NT2/D1 (cell line): Measurements from ENCODE around the gene ZNF831.

ENCODE experiments used
- DNase-seq: peaks from one replicate; pipeline ENCODE4 v3.0.0-alpha.2; 2011; ENCODE audit warnings: low read depth, low spot score
- H3K27me3 ChIP-seq: 2 replicates; pipeline ENCODE4 v1.6.0; 2011; ENCODE audit warnings: mild to moderate bottlenecking; ENCODE audit not compliant: insufficient read length, insufficient read depth
- H3K36me3 ChIP-seq: 2 replicates; pipeline ENCODE4 v1.6.1; 2011; ENCODE audit warnings: mild to moderate bottlenecking, low read length, mixed read lengths; ENCODE audit not compliant: insufficient read depth, insufficient read length
- H3K4me1 ChIP-seq: 2 replicates; pipeline ENCODE4 v1.5.1; 2011; ENCODE audit not compliant: insufficient read depth, insufficient read length
- H3K4me3 ChIP-seq: 2 replicates; pipeline ENCODE4 v1.5.1; 2011; ENCODE audit warnings: low read depth; ENCODE audit not compliant: insufficient read length
- H3K9ac ChIP-seq: 2 replicates; pipeline ENCODE4 v1.6.0; 2011; ENCODE audit warnings: low read depth; ENCODE audit not compliant: insufficient read length
- H3K9me3 ChIP-seq: 2 replicates; pipeline ENCODE4 v1.5.1; 2011; ENCODE audit warnings: mild to moderate bottlenecking, low read length; ENCODE audit not compliant: insufficient read depth
- SUZ12 ChIP-seq: IDR thresholded peaks from 2 replicates; pipeline ENCODE4 v1.6.1; 2011; ENCODE audit not compliant: insufficient read length, insufficient read depth; ENCODE audit errors: extremely low read depth
- YY1 ChIP-seq: IDR thresholded peaks from 2 replicates; pipeline ENCODE4 v1.6.1; 2011; ENCODE audit not compliant: insufficient read length, insufficient read depth
- ZNF274 ChIP-seq: IDR thresholded peaks from 2 replicates; pipeline ENCODE4 v1.6.1; 2011; ENCODE audit warnings: mild to moderate bottlenecking, low read depth, low read length

Gene ZNF831

DNA sequence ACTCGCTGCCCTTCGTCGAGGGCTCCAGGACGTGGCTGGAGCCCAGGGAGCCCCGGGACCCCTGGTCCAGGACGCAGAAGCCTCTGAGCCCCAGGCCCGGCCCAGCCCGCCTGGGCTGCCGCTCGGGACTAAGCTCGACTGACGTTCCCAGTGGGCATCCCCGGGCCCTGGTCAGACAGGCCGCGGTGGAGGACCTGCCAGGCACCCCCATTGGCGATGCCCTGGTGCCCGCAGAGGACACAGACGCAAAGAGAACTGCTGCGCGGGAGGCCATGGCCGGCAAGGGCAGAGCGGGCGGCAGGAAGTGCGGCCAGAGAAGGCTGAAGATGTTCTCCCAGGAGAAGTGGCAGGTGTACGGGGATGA is 28.9 kb downstream of the ZNF831 start:
- Histone ChIP-seq H3K4me1 (peaks cover 2% of the 10 kb centered on the region), H3K27me3 (no peaks in the 10 kb centered on the region), H3K9ac (no peak overlapping the region), H3K4me3 (no peak overlapping the region), H3K9me3 (no peaks in the 10 kb centered on the region), H3K36me3 (no peaks in the 10 kb centered on the region)
- no peak for DNase-seq
- no peak for TF ChIP-seq SUZ12

DNA sequence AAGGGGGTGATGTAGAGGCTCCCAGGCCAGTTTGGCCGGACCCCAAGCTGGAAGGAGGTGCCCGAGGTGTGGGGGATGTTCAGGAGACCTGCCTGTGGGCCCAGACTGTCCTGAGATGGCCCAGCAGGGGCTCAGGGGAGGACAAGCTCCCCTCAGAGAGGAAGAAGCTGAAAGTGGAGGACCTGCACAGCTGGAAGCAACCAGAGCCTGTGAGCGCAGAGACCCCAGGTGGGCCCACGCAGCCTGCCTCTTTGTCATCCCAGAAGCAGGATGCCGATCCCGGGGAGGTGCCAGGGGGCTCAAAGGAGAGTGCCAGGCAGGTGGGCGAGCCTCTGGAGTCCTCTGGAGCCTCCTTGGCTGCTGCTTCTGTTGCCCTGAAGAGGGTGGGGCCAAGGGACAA is 29.7 kb downstream of the ZNF831 start:
- TF ChIP-seq SUZ12, result no peak
- no peak for TF ChIP-seq YY1
- TF ChIP-seq ZNF274, result no peak
- Histone ChIP-seq H3K9me3 (no peaks in the 10 kb centered on the region), H3K27me3 (no peaks in the 10 kb centered on the region), H3K4me3 (no peak overlapping the region), H3K4me1 (peaks cover 2% of the 10 kb centered on the region), H3K36me3 (no peaks in the 10 kb centered on the region), H3K9ac (no peak overlapping the region)
- DNase-seq, result no peak

DNA sequence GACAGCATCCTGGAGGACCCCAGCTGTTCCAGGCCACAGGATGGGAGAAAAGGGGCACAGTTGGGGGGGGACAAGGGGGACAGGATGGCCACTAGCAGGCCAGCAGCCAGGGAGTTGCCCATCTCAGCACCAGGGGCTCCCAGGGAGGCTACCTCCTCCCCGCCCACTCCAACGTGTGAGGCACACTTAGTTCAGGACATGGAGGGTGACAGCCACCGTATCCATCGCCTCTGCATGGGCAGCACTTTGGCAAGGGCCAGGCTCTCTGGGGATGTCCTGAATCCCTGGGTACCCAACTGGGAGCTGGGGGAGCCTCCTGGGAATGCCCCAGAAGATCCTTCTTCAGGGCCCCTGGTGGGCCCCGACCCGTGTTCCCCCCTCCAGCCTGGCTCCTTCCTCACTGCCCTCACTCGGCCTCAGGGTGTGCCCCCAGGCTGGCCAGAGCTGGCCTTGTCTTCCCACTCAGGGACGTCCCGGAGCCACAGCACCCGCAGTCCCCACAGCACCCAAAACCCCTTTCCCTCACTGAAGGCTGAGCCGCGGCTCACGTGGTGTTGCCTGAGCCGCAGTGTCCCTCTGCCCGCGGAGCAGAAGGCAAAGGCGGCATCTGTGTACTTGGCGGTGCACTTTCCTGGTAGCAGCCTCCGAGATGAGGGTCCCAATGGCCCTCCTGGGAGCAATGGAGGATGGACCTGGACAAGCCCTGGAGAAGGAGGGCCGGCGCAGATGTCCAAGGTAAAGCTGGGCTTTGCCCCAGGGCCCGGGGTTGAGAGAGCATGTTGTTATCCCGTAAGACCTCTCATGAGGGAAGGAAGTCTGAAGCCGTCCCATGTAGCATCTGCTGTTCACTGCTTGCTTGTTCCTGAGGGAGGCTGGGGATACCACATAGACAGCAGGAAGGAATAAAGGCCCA is 30.7 kb downstream of the ZNF831 start:
- H3K4me1 ChIP-seq, result peaks cover 2% of the 10 kb centered on the region
- H3K36me3 ChIP-seq, result no peaks in the 10 kb centered on the region
- H3K9ac ChIP-seq, result no peak overlapping the region
- TF ChIP-seq SUZ12 (no peak), ZNF274 (no peak), YY1 (no peak)
- no peak overlapping the region for H3K4me3 ChIP-seq
- H3K27me3 ChIP-seq, result no peaks in the 10 kb centered on the region
- DNase-seq, result no peak
- H3K9me3 ChIP-seq, result no peaks in the 10 kb centered on the region

DNA sequence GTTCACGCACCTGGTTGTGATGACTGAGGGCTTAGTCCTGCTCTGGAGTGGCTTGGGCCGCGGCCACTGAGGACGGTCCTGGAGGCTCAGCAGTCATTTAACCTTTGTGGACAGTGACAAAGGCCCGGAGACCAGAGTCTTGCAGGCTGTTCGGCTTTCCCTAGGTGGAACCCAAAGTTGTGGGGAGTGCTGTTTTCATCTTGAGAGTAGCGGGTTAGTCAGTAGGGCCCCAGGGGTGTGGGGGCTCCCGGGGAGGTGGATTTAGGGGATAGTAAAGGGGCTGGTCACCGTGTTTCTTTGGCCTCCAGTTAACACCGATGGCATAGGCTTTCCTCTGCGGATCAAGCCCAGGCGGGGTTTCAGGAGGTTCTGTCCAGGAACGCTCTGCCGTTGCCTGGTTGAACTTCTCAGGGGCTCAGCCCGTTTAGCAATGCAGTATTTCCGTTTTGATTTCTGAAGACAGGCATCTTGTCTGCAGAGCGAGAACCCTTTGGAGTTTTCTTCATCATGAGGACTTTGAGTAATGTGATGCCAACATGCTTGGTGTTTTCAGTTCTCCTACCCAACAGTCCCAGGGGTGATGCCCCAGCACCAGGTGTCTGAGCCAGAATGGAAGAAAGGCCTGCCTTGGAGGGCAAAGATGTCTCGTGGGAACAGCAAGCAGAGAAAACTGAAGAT is 31.8 kb downstream of the ZNF831 start:
- H3K27me3 ChIP-seq, result no peaks in the 10 kb centered on the region
- no peak overlapping the region for H3K9ac ChIP-seq
- TF ChIP-seq ZNF274, result no peak
- DNase-seq, result no peak
- no peaks in the 10 kb centered on the region for H3K36me3 ChIP-seq
- no peak overlapping the region for H3K4me3 ChIP-seq
- H3K9me3 ChIP-seq, result no peaks in the 10 kb centered on the region
- peaks cover 2% of the 10 kb centered on the region for H3K4me1 ChIP-seq

DNA sequence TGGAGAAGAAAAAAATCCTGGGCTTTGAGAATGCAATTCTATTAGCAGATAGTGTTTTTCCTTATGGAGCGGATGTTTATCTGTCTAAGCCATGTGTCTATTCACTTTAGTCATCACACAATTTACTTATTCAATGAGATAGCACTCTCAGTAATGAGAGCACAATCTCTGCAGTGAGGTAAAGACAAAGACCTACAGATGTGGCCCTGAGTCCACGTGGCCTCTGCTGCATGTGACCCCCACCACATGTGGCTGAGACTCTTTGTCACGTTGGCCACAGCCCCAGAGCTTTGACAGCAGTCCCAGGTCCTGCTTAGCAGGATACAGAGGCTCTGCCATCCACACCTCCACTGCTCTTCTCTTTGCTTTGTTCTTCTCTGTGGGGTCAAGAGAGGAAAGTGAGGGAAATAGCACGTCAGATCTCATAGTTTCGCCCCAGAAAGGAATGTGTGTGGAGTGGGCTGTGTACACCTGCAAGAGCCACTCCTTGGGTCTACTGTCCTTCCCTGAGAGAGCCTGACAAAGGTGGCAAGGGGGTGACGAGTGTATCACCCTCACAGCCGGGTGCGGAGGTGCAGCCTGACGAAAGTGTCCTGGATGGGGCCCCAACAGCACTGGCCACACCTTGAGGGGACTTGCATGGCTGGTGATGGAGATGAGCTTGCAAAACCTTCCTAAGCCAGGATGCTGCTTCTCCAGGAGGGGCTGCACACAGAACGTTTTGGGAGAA is 40.7 kb downstream of the ZNF831 start:
- H3K9ac ChIP-seq, result no peak overlapping the region
- no peak for DNase-seq
- H3K9me3 ChIP-seq, result no peaks in the 10 kb centered on the region
- no peaks in the 10 kb centered on the region for H3K36me3 ChIP-seq
- H3K4me1 ChIP-seq, result peaks cover 2% of the 10 kb centered on the region
- no peak for TF ChIP-seq SUZ12
- TF ChIP-seq ZNF274, result no peak
- no peak for TF ChIP-seq YY1
- H3K4me3 ChIP-seq, result no peak overlapping the region
- peaks cover 5% of the 10 kb centered on the region for H3K27me3 ChIP-seq

DNA sequence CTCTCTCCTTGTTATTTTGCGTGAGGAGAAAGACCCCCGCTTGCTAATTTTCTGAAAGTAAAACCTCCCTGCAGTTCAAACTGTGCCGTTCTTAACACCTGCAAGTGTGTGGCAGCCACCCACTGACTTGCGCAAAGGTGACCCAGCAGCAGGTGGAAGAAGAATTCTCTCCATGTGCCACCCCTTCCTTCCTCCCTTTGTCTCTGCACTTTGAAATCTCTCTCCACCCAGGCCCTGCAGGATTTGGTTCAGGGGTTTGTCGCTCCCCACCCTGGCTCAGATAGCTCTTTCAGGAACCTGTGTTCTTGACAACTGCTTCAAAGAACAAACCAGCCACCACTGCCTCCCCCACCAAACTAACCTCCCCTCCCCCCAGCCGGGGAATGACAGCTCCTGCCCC is 41.4 kb downstream of the ZNF831 start:
- H3K27me3 ChIP-seq, result peaks cover 5% of the 10 kb centered on the region
- no peak overlapping the region for H3K9ac ChIP-seq
- no peak for TF ChIP-seq ZNF274
- no peaks in the 10 kb centered on the region for H3K36me3 ChIP-seq
- no peak for DNase-seq
- H3K4me3 ChIP-seq, result no peak overlapping the region
- peaks cover 2% of the 10 kb centered on the region for H3K4me1 ChIP-seq
- H3K9me3 ChIP-seq, result no peaks in the 10 kb centered on the region

DNA sequence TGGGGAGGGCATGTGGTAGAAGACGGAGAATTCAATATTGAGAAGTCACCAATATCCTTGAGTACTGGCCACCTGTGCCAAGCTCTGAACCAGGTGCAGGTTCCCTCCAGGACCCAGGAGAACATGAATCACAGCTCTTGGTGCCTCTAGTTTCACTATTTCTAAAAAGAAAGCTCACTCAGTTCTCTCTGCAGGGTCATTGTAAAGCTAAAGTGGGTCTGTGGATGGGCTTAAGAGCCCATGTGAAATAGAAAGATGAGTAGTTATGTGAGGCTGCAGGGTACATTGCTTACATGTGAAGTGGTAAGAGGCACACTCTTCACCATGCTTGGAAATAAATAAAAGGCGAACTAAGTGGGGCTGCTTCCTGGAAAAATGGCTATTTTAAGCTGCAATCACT is 43.6 kb downstream of the ZNF831 start:
- Histone ChIP-seq H3K4me1 (peaks cover 2% of the 10 kb centered on the region), H3K9ac (no peak overlapping the region), H3K36me3 (no peaks in the 10 kb centered on the region), H3K9me3 (no peaks in the 10 kb centered on the region), H3K27me3 (peaks cover 5% of the 10 kb centered on the region), H3K4me3 (no peak overlapping the region)
- TF ChIP-seq YY1 (no peak), SUZ12 (no peak), ZNF274 (no peak)
- DNase-seq, result no peak
